HG03558 (cell line): ENCODE measurements around the gene IFNL4.

ENCODE experiments used
- ATAC-seq: cut with Tn5 transposase; IDR thresholded peaks from one replicate; pipeline ENCODE4 v1.9.1; 2021; ENCODE audit warnings: moderate number of reproducible peaks; ENCODE audit not compliant: unreplicated experiment; ENCODE audit errors: extremely low read depth

Gene IFNL4

GRCh38 chr19:39197808-39198207, 50.8 kb downstream of the IFNL4 start:
- ATAC-seq, result no peak

- ATAC-seq, result no peak
Observed at GRCh38 chr19:39196860-39197562, 51.6 kb downstream of the IFNL4 start, which contains the start of gene NCCRP1. Gene NCCRP1, plus strand, starts transcription at chr19:39196964. Its CDS starts 19 bp downstream, at chr19:39196983.

- no peak for ATAC-seq
Observed at GRCh38 chr19:39196320-39196719, 52.3 kb downstream of the IFNL4 start.
